Measurements from ENCODE around the gene MXD4.
"Not testable (repeated sequence)": the region's sequence is repeated elsewhere in the genome, so short reads cannot be mapped to it uniquely, and the experiment has no call there.

MXD4 gene

DNA sequence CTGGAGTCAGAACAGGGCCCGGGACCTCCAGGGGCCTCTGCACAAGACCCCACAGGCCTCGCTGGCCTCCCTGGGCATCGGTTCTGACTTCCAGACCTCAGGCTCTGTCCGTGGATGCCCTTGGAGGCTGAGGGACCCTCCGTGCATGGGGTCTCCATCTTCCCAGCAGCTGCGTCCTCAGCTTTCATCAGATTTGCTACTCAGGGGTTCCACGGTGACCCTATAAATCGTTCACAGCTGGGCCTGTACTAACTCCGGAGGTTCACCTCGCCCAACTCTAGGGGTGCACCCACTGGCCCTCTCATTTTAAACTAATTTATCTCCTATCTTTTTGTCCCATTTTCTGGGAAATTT lies 13.1 kb upstream of the MXD4 start:
- DNase-seq: not testable (repeated sequence)

GRCh38 chr4:2274320-2275043 lies 12.6 kb upstream of the MXD4 start:
- DNase-seq: no peak

DNA sequence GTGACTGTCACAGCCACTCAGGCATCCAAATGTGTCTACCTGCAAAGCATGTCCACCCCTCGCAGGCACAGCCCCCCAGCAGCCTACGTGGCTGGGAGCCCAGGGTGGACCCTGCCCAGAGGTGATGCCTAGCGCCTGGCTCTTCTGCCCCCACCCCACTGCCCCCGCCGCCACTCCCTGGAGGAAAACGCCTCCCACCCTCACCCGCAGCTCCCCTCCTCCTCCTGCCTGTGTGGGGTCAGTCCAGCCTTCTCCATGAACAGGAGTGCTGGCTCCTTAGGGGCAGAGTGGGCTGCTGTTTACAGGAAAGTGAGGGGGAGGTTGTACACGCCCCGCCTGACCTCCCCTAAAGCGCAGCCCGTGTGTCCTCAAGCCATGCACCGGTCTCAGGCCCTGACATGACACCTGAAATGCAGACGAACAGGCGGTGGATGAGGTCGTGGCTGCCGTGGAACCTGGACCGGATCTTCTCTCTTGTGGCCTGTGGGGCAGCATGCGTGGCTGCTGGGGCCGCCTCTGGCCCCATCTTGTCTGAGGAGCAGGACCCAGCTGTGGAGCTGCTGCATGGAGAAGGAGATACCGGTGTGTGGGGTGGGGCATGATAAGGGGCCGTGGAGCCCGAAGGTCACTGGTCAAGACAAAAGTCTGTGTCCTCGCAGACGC lies 11.9 kb upstream of the MXD4 start:
- DNase-seq: no peak

DNA sequence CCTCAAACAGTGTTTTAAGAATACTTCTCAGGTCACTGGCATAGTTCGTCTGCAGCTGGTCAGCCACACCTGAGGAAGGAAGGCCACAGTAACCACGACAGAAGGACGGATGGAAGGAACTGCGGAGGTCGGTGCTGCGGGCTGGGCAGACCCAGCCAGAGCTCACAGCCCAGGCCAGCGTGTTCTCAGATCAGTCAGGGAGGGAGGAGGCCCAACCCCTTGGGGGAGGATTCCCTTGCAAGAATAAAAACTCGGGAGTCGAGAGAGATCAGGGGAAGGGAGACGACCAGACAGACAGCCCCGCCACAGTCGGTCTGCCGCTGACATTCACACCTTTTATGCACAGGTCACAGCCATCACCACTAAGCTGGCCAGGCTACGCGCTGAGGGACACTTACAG lies 11.3 kb upstream of the MXD4 start:
- no peak for DNase-seq

GRCh38 chr4:2272828-2273120 lies 10.9 kb upstream of the MXD4 start:
- DNase-seq: no peak

- DNase-seq: no peak
Observed at GRCh38 chr4:2272026-2272827, 10.3 kb upstream of the MXD4 start.

GRCh38 chr4:2271279-2272025 lies 9.5 kb upstream of the MXD4 start:
- DNase-seq: no peak

DNA sequence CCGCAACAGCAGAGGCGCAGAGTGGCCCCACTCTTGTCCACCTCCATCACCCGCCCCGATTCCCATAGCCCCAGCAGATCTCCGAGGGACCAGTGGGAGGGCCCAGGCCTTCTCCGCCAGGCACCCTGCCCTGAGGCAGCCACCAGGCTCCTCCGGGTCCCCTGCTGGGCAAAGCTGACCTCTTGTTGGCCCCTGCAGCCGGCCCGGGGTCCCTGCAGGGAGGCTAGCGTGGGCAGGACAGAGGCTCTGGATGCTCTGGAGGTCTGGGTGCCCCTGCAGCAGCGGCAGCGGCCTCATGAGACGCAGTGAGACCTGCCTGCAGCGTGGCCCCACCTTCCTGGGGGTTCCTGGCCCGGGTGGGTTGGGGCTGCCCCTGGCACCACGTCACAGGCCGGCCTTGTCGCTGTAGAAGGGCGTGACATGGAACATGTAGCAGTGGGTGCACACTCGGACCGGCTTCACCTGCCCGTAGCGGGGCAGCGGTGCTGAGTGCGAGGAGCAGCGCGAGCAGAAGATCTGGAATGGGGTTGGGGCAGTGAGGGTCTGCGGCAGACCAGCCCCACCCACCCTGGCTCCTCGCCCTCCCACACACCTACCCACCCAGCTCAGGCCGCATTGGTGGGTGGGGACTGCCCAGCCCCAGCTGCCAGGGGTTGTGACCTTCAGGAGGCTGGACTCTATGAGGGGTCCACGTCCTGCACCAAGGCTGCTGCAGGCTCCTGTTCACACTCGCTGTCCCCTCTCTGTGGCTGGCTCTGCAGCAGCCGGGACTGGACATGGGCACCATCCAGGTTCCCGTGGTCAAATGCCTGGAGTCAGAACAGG lies 8.6 kb upstream of the MXD4 start:
- no peak for DNase-seq

GRCh38 chr4:2269618-2270163 lies 7.8 kb upstream of the MXD4 start:
- DNase-seq: no peak

DNA sequence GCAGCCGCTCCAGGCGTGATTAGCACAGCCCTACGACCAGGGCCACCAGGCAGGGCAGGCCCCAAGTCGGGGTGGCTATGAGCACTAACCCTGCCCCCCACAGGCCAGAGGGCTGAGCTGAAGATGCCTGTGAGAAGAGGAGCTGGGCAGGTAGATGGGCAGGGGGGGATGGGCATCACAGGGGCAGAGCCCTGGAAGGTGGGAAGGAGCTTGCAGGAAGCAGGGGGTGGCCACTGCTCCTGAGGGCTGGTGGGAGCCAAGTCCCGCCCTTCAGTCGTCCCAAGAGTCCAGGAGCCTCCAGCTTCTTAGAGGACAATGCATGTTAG lies 7.3 kb upstream of the MXD4 start:
- no peak for DNase-seq

DNA sequence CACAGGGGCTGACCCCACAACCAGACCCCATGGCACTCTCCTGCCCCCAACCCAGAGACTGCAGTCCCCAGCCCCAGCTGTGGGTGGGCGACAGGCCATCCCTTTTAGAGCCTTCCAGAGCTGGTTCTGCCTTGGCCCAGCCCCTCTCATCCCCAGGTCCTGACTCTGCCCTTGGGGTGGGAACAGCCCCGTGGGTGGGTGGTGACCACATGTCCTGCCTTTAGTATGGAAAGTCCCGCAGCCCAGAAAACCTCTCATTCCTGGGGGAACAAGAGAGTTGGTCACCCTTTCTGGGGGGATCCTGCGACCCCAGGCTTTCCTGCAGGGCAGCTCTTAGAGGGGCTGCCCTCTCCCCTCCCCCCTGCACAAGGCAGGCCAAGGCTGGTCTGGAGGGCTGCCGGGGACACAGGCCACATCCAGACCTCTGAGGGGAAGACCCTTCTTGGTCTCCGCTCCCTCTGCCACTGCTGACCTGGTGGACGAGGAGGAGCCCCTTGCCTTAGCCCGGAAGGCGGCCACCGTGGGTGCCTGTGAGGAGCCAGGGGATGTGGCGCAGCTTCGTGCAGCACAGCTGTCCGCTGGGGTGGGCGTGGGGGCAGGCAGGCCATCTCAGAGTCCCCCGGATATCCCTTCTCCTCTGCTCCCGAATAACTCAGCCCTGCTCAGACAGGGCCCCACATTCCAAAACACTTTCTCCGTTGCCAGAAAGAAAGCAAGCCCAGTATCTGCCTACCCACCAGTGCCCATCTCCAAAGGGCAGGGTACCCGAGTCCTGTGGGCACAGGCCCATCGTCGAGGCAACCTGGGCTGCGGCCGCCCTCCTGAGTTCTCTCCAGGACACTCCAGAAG lies 6.7 kb upstream of the MXD4 start:
- DNase-seq: no peak

DNA sequence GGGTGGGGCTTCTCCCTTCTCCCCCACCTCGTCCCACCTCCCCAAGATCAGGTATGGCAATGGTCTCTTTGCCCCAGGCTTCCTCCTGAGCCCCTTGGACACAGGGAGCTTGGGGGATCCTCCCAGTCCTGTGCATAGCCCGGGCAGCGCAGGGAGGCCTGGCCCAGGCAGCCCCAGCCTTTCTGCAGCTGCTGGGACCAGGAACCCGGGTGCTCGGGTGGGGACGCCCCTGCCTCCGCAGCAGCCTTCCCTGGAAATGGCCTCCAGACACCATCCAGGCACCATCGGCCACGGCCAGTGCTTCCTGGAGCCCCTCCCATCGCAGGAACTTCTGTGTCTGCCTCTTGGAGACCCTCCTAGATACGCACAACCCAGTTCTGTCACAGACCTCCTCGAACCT lies 5.9 kb upstream of the MXD4 start:
- no peak for DNase-seq

GRCh38 chr4:2267320-2267811 lies 5.5 kb upstream of the MXD4 start:
- DNase-seq: no peak

GRCh38 chr4:2266821-2267220 lies 4.9 kb upstream of the MXD4 start:
- no peak for DNase-seq

GRCh38 chr4:2266181-2266580 lies 4.3 kb upstream of the MXD4 start:
- DNase-seq: no peak

DNA sequence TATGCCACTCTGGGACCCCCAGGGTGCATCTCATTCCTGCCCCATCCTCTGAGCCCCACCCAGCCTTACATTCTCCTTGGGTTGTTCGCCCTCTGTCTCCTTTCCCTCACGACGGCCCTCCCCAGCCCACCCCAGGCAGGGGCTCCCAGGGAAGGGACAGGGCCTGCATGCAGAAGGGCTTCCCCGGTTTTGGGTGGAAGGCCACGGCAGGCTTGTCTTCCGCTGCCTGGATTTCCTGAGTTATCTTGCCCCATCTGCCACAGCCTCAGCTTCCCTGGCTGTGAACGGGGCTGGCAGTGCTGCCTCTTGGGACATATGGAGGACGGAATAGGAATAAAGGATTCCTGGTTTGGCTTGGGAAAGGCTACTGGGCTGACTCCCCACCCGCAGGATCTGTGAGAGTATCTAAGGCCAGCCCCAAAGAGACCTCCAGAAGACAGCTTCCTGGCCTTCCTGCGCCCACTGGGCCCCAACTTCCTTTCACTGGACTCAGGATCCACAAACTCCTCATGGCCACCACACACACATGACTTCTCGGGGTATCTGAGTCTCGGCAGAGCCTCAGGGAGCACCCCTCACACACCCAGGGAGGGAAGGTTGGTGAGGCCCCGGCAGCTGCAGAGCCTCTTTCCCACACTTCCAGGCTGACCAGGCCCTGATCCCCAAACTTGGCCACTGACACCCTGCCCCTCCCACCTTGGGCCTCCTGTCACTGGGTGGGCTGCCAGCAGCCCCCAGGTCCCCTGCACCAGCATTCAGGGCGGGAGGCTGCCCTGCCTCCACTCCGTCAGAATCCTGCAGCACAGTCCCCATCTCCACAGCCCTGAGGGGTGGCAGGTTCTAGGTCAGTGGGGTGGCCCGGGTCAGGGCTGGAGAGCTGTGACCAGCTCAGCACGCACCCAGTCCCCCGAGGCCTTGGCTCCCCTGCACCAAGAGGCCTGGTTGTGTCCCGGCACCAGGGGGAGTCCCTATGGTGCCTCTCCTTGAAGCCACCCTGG lies 3.5 kb upstream of the MXD4 start:
- no peak for DNase-seq

- no peak for DNase-seq
Observed at GRCh38 chr4:2264481-2265041, 2.7 kb upstream of the MXD4 start.

DNA sequence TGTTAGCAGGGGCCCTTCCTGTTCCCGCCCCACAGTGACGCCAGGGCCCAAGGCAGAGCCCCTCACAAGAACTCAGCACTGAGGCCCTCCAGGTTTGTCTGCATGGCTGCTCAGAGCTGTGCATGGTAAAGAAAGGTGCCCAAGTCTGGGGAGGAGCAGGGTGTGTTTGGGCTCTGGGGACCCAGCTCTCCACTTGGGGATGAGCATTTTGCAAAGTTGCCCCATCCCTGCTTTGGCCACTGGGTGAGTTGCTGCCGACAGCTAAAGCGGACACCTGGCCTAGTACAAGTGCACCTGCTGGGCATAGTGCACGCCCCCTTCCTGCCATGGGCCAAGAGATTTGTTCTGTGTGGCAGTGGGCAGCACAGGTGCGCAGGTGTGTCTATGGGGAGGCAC lies 2.0 kb upstream of the MXD4 start:
- no peak for DNase-seq

GRCh38 chr4:2262944-2263250 lies 988 bp upstream of the MXD4 start:
- DNase-seq: no peak

Measured in activated CD4-positive, CD25-positive, alpha-beta regulatory T cell treated with anti-CD3 and anti-CD28 coated beads, Interleukin-2, amount 50 U/mL, for 72 hours (primary cell).